Measurements from ENCODE around the gene ADRA2C.
"Not testable (repeated sequence)": the region's sequence is repeated elsewhere in the genome, so short reads cannot be mapped to it uniquely, and the experiment has no call there.

ADRA2C gene

DNA sequence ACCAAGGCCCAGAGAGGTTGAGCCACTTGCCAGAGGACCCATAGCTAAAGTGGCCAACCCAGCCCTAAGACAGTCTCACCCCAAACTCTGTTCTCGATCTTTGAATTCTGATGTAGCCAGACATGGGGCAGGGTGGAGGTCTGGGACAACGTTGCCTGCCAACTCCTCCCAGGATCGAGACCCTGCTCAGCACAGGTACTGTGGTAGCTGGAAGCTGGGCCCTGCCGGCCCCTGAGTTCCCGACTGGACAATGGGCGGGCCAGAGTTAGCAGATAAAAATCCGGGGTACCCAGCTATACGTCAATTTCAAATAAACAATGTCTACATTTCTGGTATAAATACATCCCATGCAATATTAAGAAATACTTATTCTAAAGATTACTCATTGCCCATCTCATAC, 35.3 kb downstream of the ADRA2C start:
- DNase-seq: no peak

DNA sequence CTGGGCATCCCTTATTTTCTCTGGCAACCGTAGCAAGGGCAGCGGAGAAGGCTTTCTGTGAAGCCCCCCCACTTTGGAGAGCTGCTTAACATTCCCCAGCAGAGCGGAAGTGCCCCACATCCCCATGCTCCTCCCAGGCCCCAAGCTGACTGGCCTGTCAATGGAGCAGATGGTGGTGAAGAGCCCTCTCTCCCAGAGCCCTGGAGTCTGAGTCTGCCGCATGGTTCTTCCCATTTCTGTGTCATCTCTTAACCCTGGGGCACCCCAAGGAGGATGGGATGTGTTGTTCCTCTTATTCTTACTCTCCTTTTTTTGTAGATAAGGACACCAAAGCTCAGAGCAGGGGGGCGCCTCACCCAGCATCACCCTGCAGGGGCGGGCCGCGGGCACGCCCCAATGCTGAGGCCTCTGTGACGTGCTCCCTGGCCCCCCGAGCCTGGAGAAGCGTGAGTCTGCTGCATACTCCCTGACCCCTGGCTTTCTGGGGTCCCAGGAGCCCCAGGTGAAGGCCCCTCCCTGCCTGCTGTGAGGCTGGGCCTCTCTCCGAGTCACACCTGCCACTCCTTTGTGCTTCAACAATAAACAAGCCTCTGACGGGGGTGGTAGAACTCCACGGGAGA, 35.9 kb downstream of the ADRA2C start:
- DNase-seq: no peak

DNA sequence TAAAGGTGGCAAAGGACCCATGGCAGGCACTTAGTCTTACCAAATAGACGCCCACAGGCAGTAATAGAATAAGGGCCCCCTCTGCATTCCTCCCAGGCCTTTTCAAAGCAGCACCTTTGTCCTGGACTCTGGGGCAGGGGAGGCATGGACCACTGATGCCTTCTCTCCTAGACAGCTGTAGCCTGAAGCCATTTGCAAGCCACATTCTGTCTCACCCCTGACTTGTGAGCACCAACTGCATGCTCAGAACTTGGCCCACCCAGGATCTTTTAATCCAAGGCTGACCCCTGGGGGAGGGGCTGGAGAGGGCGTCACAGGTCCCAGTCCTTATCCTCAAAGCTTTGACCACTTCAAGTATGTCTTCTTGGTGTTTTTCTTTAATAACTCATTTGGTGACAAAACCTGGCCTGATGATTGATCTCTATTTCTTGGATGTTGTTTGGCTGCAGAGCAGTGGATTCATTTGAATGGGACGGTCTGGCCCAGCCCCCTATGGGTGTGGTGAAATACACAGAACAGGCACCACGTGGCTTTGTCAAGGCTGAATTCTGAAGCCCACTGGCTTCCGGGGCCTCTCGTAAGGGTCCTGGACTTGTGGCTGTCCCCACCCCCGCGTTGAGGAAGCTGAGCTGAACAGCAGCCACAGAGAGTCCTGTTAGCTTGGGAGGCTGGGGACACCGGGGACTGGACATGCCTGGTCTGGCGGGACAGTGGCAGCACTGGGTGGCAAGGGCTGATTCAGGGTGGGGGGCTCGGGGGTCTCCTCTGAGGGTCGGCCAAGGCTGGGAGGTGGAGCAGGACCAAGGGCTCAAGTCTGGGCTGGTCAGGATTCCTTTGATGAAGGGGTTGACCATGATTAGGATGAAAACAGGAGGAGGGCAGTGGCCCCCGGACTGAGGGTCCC, 36.6 kb downstream of the ADRA2C start:
- DNase-seq: no peak

DNA sequence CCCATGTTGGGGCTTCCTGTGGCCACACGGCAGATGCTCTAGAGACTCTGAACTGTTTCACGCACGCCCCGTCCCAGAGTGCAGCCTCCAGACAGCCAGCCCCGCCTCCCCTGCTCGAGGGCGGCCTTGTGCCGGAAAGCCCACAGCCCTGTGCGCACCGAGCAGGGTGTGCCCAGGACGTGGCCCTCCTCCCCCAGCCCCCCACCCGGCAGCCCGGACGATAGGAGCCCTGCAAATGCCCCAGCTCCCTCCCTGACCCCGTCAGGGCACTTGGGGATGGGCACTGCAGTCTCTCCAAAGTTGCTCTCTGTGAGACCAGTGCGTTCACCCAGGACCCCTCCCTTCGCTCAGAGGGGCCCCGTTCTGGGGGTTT, 37.3 kb downstream of the ADRA2C start:
- DNase-seq: no peak

DNA sequence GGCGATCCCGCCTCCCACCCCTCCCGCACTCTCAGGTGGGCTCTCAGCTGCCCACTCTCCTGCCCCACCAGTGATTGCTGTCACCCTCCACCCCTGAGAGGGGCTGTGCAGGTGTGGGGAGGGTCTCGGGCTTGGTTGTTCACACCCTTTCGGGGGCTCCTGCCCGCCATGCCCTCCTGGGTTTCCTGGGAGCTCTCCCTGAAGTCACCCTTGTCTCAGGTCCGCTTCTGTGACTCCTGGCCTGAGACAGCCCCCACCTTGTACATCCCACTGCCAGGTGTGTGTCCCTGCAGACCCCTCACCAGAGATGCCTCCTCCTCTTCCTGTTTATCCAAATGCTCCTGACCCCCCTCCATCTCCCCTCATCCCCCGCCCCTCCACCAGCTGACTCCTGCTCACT, 37.8 kb downstream of the ADRA2C start:
- no peak for DNase-seq

DNA sequence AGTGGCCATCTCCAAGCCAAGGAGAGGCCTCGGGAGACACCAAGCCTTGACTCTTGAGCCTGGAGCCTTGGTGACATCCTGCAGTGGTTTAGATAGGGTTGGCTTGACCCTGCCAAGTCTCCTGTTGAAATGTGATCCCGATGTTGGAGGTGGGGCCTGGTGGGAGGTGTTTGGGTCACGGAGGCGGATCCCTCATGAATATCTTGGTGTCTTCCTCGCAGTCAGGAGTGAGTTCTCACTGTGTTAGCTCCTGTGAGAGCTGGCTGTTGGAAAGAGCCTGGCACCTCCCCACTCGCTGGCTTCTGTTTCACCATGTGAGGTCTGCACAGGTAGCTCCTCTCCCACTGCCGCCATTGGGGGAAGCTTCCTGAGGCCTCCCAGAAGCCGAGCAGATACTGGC, 38.8 kb downstream of the ADRA2C start:
- no peak for DNase-seq

DNA sequence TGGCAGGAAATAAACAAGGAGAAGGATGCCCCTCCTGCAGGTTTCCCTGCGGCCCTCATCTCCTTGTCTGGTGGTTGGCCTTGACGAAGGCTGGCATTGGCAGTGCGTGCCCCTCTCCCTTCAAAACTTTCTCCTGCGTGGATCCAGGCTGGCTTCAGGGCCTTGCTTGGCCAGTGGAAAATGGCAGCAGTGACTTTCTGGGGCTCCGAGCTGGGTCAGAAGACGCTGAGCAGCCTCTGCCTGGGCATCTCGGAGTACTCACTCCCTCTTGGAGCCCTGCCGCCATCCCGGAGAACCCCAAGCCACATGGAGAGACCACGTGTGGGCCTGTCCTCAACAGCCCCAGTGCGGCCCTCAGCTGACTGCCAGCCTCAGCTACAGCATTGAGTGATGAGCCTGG, 39.5 kb downstream of the ADRA2C start:
- no peak for DNase-seq

DNA sequence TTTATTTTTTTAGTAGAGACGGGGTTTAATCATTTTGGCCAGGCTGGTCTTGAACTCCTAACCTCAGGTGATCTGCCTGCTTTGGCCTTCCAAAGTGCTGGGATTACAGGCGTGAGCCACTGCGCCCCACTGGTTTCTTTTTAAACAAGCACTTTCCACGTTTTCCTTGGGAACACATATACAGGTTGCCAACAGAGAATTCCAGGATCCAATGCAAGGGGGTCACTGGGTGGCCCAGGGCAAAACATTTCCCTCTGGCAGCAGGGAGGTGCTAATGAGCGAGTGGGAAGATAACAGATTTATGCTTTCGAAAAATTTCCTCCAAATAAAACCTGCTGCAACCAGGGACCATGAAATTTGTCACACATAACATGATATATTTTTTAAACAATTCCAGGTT, 41.1 kb downstream of the ADRA2C start:
- no peak for DNase-seq

DNA sequence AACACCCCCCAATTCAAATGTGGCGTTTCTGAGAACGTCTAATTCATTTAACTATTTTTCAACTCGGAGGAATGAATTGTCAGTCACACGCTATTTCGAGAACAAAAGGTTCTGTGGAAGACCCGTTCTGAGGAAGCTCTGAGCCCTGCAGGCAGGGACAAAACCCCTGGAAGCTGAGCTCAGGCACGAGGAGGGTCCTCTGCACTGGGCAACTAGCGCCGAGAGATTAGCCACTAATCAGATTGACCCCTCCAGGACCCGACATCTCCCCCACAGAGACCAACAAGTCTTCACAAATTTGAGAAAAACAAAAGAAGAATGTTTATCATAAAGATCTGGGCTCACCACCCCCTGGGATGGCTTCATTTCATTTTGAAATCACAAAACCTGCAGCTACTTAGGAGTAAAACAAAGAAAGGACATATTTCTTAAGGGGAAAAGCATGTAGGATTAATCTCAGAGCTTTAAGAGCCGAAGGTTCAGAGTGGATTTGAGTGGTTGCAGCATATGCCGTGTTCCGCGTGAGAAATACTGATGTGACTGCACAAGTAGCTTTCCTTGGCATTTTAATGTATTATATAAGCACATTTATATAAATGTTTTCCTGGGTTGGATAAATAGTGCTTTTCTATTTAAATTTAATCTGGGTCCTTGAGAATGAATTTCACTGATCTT, 41.8 kb downstream of the ADRA2C start:
- DNase-seq: no peak

DNA sequence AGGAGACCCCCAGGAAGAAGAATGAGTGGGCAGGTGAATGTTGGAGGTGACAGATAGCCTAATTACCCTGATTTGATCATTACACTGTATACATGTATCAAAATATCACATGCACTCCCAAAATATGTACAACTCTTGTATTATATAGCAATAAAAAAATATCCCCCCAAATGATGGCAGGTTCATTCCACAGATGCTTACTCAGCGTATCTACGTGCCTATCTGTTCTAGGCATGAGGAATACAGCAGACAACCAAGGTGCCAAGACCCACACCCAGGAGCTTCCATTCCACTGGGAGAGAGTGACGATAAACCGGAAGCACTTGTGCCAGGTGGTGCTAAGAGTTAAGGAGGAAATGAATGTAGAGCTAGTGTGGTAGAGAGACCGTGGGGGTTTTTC, 42.4 kb downstream of the ADRA2C start:
- DNase-seq: no peak

DNA sequence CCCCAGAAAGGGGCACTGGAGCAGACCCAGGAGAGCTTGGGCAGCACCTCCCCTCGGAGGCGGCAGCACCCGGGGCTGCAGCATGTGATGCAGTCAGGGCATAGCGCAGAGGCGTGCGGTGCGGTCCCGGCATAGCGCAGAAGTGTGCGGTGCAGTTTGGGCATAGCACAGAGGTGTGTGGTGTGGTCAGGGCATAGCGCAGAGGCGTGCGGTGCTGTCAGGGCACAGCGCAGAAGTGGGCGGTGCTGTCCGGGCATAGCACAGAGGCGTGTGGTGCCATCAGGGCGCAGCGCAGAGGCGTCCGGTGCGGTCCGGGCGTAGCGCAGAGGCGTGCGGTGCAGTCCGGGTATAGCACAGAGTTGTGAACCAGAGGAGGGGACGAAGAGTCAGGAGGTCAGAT, 42.8 kb downstream of the ADRA2C start:
- no peak for DNase-seq

DNA sequence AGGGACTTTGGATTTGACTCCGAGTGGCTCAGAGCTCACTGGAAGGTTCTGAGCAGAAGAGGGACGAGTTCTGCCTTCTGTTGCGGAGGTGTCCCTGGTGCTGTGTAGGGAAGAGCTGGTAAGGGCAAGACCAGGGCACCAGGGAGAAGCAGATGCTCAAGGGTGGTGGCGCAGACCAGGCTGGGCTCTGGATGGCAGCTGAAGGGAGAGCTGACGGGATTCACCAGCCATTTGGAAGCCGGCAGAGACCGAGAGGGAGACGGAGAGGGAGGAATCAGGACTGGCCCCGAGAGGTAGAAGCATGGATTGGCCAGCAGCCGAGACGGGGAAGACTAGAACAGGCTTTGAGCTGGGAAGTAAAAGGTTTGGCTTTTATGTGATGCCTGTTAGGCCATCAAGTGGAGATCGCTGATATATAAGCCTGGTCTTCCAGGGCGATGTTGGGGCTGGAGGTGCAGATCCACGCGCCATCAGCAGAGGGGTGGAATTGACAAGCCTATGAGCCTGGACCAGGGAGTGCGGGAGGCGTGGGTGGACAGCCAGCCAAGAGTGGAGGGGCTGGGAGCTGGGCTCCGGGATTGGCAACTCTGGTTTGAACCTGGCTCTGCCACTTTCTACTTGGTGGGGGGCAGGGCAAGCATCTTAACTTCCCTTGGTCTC, 43.4 kb downstream of the ADRA2C start:
- no peak for DNase-seq

DNA sequence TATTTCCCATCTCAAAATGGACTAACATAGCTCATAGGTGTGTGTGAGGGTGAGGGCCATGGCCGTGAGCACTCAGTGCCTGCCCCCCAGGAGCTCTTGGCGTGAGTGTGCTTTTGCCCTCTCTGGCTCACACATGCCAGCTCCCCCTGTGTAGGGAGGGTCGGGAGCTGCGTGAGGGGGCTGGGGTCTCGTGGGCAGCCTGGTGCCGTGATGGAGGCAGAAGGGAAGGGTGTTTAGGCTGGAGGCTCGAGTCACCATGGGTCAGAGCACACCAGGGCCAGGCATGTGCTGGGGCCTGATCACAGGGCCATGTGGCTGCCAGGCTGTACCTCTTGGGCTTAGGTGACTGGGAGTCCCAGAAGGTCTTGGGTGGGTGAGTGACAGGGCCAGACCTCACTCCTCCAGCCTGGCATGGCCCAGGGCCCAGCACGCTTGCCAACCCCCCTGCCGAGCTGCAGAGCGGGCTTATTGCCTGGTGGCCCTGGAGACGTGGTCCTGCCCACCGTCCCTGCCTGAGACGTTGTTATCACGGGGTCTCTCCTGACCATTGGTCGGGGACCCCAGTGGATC, 44.0 kb downstream of the ADRA2C start:
- no peak for DNase-seq

DNA sequence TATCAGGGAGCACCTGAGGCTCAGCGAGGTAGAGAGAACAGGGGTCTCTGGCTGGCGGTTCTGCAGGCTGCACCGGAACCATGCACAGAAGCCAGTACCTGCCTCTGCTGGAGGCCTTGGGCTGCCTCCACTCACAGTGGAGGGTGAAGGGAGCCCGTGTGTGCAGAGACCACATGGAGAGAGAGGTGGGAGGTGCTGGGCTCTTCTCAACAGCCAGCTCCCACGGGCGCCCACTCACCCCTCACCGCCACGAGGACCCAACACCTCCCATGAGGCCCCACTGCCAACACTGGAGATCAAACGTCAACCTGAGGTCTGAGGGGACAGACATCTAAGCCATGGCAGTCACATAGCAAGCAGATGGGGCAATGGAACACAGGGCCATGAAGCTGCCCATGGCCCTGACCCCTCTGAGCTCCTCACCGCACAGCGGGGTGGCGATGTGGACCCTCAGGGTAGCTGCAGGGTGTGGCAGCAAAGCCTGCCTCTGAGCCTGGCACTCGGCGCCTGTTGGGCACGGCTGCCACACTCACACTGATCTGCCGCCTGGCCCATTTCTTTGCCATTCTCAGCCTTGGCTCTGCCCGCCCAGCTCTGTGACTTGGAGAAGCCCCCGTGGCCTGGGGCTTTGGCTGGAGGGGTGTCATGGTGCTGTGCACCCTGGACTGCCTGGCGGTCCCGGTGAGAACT, 44.8 kb downstream of the ADRA2C start:
- no peak for DNase-seq

DNA sequence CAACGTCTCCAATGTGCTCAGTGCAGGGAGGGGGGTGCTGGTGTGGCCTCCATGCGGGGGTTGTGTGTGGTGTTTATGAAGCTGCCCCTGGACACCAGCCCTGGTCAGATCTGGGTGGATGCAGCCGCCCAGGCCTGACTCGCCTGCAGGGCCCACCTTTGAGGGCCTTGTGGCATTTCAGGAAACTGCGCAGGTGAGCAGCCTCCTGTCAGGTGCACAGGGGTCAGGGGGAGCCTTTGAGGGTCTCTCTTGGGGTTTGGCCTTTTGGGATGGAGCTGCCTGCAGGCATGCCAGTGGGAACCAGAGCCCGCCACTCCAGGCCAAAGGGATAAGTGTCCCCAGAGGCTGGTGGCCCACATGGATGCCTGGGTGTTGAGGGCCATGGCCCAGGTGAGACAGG, 45.4 kb downstream of the ADRA2C start:
- no peak for DNase-seq

DNA sequence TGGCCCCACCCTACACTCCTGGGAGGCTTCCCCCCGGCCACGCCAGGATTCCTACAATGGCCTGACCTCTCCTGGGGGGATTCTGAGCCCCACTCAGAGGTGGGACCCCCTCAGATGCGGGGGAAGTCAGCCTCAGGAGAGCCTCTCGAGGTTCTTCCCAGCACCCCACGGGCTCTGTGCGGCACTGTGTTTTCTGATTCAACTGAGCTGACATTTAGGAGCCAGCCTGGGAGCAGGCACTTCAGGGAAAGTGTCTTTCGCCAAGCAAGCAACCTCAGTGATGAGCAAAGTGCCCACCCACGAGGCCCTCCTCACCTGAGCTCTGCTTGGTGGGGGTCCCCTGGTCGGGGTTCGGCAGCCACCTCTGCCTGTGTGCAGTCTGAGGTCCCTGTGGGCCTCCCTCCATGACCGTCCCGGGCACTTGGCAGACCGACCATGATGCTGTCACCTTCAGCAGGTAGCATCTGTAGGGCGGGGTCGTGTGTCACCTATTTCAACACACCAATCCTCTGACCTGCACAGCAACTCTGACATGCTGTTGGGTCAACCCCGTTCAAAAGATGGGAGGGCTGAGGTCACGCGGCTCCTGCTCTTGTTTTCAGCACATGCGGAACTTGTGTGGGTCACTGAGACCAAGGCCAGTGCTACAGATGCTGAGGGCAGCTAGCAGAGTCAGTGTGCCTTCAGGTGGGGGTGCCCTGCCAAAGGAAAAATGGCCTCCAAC, 46.2 kb downstream of the ADRA2C start:
- DNase-seq: no peak

DNA sequence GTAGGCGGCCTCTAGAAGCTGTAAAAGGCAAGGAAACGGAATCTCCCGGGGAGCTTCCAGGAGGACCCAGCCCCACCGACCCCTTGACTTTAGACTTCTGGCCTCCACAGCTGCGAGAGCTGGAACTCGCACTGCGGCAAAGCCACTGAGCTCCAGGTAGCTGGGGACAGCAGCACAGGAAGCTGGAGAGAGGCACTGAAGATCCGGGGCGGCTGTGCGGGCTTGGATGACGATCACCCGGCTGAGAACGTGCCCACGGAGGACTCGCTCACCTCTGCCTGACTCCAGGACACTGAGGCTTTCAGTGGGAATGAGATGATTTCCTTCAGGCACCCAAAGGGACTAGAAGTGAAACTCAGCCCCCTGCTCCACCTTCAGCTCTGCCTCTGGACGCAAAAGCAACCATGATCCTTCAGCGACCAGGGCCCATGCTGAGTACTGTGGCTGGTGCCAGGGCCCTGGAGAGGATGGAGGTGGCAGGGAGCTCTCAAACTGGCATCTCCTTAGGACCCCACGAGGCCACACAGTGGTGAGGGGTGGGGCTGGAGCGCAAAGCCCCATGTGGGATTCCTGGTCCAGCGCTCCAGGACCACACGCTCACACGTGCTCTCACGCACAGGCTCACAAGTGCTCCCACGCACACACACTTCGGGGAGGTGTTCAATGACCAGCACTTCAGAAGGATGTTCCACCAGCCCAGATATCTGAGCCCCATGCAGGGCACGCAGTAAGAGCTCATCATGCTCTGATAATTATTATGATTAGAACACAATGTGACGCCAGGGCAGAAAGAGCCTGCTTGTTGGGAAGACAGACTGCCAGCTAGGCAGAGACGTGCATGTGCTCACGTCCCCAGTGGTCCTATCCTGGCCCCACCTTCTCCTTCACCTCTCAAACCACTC, 47.2 kb downstream of the ADRA2C start:
- no peak for DNase-seq

DNA sequence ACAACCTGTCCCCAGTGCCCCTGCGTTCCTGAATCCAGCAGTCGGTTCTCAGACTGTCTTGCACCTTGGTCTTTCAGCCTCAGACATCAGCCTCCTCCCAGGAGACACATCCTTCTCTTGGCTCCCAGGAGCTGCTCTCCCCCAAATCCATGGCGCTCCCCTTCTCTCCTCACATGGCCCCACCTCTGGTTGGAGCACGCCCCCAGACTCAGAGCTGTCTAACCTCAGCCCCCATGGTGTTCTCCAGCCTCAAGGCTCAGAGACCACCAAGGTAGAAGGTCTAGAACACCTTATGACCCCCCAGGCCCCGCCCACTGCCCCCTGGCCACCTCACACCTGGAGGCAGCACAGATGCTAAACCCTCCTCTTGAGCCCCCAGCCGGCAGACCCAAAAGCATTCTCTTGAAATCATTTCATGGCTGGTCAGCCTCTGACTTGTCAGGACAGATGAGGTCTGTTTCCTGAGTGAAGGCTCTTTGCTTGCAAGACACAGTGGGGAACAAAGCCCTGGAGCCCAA, 47.9 kb downstream of the ADRA2C start:
- DNase-seq: no peak

DNA sequence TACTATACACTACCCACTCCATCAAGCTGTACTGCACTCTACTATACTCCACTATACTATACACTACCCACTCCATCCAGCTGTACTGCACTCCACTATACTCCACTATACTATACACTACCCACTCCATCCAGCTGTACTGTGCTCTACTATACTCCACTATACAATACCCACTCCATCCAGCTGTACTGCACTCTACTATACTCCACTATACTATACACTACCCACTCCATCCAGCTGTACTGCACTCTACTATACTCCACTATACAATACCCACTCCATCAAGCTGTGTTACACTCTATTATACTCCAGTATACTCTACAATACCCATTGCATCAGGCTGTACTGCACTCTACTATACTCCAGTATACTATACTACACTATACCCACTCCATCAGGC, 48.7 kb downstream of the ADRA2C start:
- DNase-seq: not testable (repeated sequence)

DNA sequence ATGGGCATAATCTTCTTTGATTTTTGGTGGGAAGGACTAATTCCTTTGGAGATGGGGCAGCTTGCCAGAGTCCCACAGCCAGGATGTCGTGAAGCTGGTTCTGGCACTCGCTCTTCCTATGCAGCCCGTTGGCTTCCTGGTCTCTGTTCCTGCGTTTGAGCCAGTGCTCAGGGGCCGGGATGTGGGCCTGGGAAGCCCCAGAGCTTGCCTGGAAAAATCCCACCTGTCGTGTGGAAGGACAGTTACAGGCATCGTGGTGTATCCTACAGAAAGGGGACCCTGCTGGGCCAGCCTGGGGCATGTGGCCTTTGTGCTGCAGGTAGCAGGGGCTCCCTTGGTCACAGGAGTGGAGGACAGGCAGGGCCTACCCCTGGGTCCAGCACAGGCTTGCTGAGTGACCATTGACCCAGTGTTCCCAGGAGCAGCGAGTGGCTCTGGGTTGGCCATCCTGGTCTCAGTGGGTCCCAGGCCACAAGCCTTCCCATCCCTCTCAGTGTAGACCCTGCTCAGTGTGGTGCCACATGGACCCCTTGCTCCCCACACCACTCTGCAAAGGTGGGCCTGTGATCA, 50.2 kb downstream of the ADRA2C start:
- DNase-seq: no peak
